ENCODE measurements around the gene CYP4X1.
"Not testable (repeated sequence)": the region's sequence is repeated elsewhere in the genome, so short reads cannot be mapped to it uniquely, and the experiment has no call there.

DNA sequence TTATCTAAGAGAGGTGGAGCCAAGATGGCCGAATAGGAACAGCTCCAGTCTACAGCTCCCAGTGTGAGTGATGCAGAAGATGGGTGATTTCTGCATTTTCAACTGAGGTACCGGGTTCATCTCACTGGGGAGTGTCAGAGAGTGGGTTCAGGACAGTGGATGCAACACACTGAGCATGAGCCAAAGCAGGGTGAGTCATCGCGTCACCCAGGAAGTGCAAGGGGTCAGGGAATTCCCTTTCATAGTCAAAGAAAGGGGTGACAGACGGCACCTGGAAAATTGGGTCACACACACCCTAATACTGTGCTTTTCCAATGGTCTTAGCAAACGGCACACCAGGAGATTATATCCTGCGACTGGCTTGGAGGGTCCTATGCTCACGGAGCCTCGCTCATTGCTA is 17.0 kb upstream of the CYP4X1 start:
- not testable (repeated sequence) for TF ChIP-seq CTCF (conservative IDR thresholded peaks at IDR 0.05; ENCODE audit: low read length); EZH2phosphoT487 (IDR thresholded peaks at IDR 0.05; ENCODE audit: borderline replicate concordance)

All from Loucy (cell line).